Heart left ventricle (tissue), 13 donors: ENCODE data around the gene TFAP2B.

Experiments used
- CTCF ChIP-seq, 12 donors: fragments of 200-600 bp; sonication (generic) in 4 of 12; IDR thresholded peaks; one replicate each; pipeline versions ENCODE4 v1.5.0 to v1.8.0; 2018 to 2022; ENCODE audit warnings: antibody characterized with exemption in 12 of 12, mild to moderate bottlenecking in 5 of 12
- POLR2A ChIP-seq, 2 donors: fragments of 450-650 bp; IDR thresholded peaks; one replicate each; pipeline ENCODE4 v1.6.1; 2017; ENCODE audit warnings: antibody characterized with exemption in 2 of 2, mild to moderate bottlenecking in 2 of 2, moderate library complexity in 2 of 2
- donor health status: ischemic (EF 13 %, LVEDD 7.1; RV severe dilation, severe dysfunction).
- donor health status: DM: no; HTN: yes; CAD: no.
- donor health status: DM: no; HTN: no; CAD: no.
- donor health status: ischemic (EF 25% LVEDD 6.9; RV normal size, moderate dysfunction).
- donor health status: ischemic (EF 25% LVEDD 5.7; RV mildly dilated, moderate dysfunction).
- donor health status: ischemic (EF 35%, LVEDD 5.7; RV mildly dilated, moderate dysfunction).
- donor health status: nonischemic (EF 11% LVEDD 7.7; RV severe dilation, severe dysfunction).
- donor health status: DM: yes; HTN: yes; CAD: no.
- donor health status: PGD.
- donor health status: ischemic (EF 29% LVEDD 5.4; RV normal size, mild dysfunction).
- donor health status: nonischemic (EF 23%, LVEDD 6.1; RV moderate dilation, normal function).

GRCh38 chr6:50840112-50840810, 21.6 kb downstream of the TFAP2B start:
- no peak for TF ChIP-seq CTCF (IDR thresholded peaks at IDR 0.05)
- no peak for TF ChIP-seq POLR2A (IDR thresholded peaks at IDR 0.05)
